Neural cell (in vitro differentiated cells): ENCODE results near the gene KIRREL2. TPM values are rescaled to one million over a fixed set of nuclear protein-coding genes. Genes with fewer than 3 reads are reported as not detected.

Source experiments
- H2AFZ ChIP-seq: fragments of 200-600, 300-800 bp; sonication (generic), shearing (Covaris generic); 2 replicates; pipeline ENCODE4 v1.6.0; 2014; ENCODE audit warnings: low read depth, mild to moderate bottlenecking, antibody characterized with exemption, low read length, moderate library complexity
- H3F3A ChIP-seq: fragments of 200-600 bp; shearing (Covaris generic); 2 replicates; pipeline ENCODE4 v1.6.1; 2016; ENCODE audit warnings: mild to moderate bottlenecking, moderate library complexity, mixed read lengths, antibody characterized with exemption, low read length; ENCODE audit not compliant: insufficient read depth, poor library complexity, severe bottlenecking
- H3K27ac ChIP-seq: fragments of 200-600, 300-800 bp; sonication (generic), shearing (Covaris generic); 2 replicates; pipeline ENCODE4 v1.5.1; 2014; ENCODE audit warnings: mild to moderate bottlenecking, low read length, moderate library complexity
- H3K27me3 ChIP-seq: fragments of 300-800, 200-600 bp; sonication (generic), shearing (Covaris generic); 2 replicates; pipeline ENCODE4 v1.6.0; 2014; ENCODE audit warnings: mild to moderate bottlenecking, low read depth, low read length, moderate library complexity; ENCODE audit not compliant: insufficient read depth
- H3K36me3 ChIP-seq: fragments of 300-800, 200-600 bp; sonication (generic), shearing (Covaris generic); 2 replicates; pipeline ENCODE4 v1.5.1; 2014; ENCODE audit warnings: mild to moderate bottlenecking, antibody characterized with exemption, low read length, moderate library complexity; ENCODE audit not compliant: insufficient read depth
- H3K4me2 ChIP-seq: fragments of 300-800, 200-600 bp; sonication (generic), shearing (Covaris generic); 2 replicates; pipeline ENCODE4 v1.6.0; 2014; ENCODE audit warnings: mild to moderate bottlenecking, low read length
- H3K4me3 ChIP-seq: fragments of 300-800, 200-600 bp; sonication (generic), shearing (Covaris generic); 2 replicates; pipeline ENCODE4 v1.5.1; 2014; ENCODE audit warnings: mild to moderate bottlenecking, low read length, moderate library complexity
- H3K79me2 ChIP-seq: fragments of 200-600 bp; shearing (Covaris generic); replicated peaks from 2 replicates; pipeline ENCODE4 v1.6.0; 2014; ENCODE audit warnings: mild to moderate bottlenecking, low read length, moderate library complexity; ENCODE audit not compliant: insufficient read depth
- H3K9ac ChIP-seq: fragments of 300-800, 200-600 bp; sonication (generic), shearing (Covaris generic); 2 replicates; pipeline ENCODE4 v1.6.1; 2016; ENCODE audit warnings: mild to moderate bottlenecking, low read length, mixed read lengths
- H3K9me2 ChIP-seq: fragments of 200-600 bp; shearing (Covaris generic); 2 replicates; pipeline ENCODE4 v1.6.1; 2016; ENCODE audit warnings: mild to moderate bottlenecking, low read length, mixed read lengths; ENCODE audit not compliant: insufficient read depth
- H3K9me3 ChIP-seq: fragments of 200-600, 300-800 bp; sonication (generic), shearing (Covaris generic); 2 replicates; pipeline ENCODE4 v1.6.1; 2016; ENCODE audit warnings: mild to moderate bottlenecking, mixed run types, low read length, moderate library complexity, mixed read lengths
- H4K20me1 ChIP-seq: fragments of 200-600 bp; shearing (Covaris generic); 2 replicates; pipeline ENCODE4 v1.6.1; 2016; ENCODE audit warnings: mild to moderate bottlenecking, mixed run types; ENCODE audit not compliant: insufficient read depth
- EP300 ChIP-seq: fragments of 450-650 bp; conservative IDR thresholded peaks from 2 replicates; pipeline ENCODE4 v1.6.1; 2014; ENCODE audit warnings: antibody characterized with exemption, mild to moderate bottlenecking, moderate library complexity; ENCODE audit not compliant: poor library complexity, severe bottlenecking
- EZH2 ChIP-seq: fragments of 200-600, 300-800 bp; shearing (Covaris generic), sonication (generic); IDR thresholded peaks from 2 replicates; pipeline ENCODE4 v1.6.1; 2014; ENCODE audit warnings: antibody characterized with exemption, low read length, borderline replicate concordance, mild to moderate bottlenecking; ENCODE audit not compliant: insufficient read depth, poor library complexity, severe bottlenecking
- MXI1 ChIP-seq: fragments of 450-650 bp; conservative IDR thresholded peaks from 2 replicates; pipeline ENCODE4 v1.6.1; 2014; ENCODE audit warnings: antibody characterized with exemption, mild to moderate bottlenecking; ENCODE audit not compliant: poor library complexity, severe bottlenecking
- POLR2AphosphoS5 ChIP-seq: IDR thresholded peaks from 2 replicates; pipeline ENCODE4 v1.6.1; 2012
- RAD21 ChIP-seq: fragments of 450-650 bp; conservative IDR thresholded peaks from 2 replicates; pipeline ENCODE4 v1.6.1; 2014; ENCODE audit warnings: antibody characterized with exemption, mild to moderate bottlenecking, moderate library complexity
- REST ChIP-seq: IDR thresholded peaks from 2 replicates; pipeline ENCODE4 v1.6.1; 2012; ENCODE audit warnings: borderline replicate concordance
- SMC3 ChIP-seq: fragments of 450-650 bp; conservative IDR thresholded peaks from 2 replicates; pipeline ENCODE4 v1.6.1; 2014; ENCODE audit warnings: antibody characterized with exemption, mild to moderate bottlenecking, moderate library complexity; ENCODE audit not compliant: poor library complexity
- TAF1 ChIP-seq: IDR thresholded peaks from 2 replicates; pipeline ENCODE4 v1.6.1; 2012; ENCODE audit warnings: low read depth
- polyA plus RNA-seq: library from polyadenylated mRNA; depleted of rRNA; stranded (reverse); fragments of >200 nt; gene quantifications from 2 replicates; pipeline ENCODE4 v1.2.3, GENCODE V29; 2014
- TF ChIP-seq, protein P1 (sequence below): fragments of 450-650 bp; IDR thresholded peaks from 2 replicates; pipeline ENCODE4 v1.5.1; 2014; ENCODE audit warnings: antibody characterized with exemption, mild to moderate bottlenecking, moderate library complexity; ENCODE audit not compliant: poor library complexity, severe bottlenecking

Gene KIRREL2
- polyA plus RNA-seq, 1 donor from 2014 or later, result 0.79 TPM

- Histone ChIP-seq H4K20me1 (no peaks in the 10 kb centered on the region), H3F3A (no peaks in the 10 kb centered on the region), H3K4me2 (no peak overlapping the region), H3K9me2 (no peaks in the 10 kb centered on the region), H3K36me3 (no peaks in the 10 kb centered on the region), H3K9me3 (no peaks in the 10 kb centered on the region), H3K4me3 (no peak overlapping the region), H3K27me3 (peaks cover 17% of the 10 kb centered on the region), H3K79me2 (no peaks in the 10 kb centered on the region), H2AFZ (no peak overlapping the region), H3K27ac (no peak overlapping the region), H3K9ac (no peak overlapping the region)
- TF ChIP-seq, protein P1, sequence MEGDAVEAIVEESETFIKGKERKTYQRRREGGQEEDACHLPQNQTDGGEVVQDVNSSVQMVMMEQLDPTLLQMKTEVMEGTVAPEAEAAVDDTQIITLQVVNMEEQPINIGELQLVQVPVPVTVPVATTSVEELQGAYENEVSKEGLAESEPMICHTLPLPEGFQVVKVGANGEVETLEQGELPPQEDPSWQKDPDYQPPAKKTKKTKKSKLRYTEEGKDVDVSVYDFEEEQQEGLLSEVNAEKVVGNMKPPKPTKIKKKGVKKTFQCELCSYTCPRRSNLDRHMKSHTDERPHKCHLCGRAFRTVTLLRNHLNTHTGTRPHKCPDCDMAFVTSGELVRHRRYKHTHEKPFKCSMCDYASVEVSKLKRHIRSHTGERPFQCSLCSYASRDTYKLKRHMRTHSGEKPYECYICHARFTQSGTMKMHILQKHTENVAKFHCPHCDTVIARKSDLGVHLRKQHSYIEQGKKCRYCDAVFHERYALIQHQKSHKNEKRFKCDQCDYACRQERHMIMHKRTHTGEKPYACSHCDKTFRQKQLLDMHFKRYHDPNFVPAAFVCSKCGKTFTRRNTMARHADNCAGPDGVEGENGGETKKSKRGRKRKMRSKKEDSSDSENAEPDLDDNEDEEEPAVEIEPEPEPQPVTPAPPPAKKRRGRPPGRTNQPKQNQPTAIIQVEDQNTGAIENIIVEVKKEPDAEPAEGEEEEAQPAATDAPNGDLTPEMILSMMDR, result no peak
- TF ChIP-seq TAF1, result no peak
- no peak for TF ChIP-seq EZH2
- TF ChIP-seq RAD21, result no peak
- no peak for TF ChIP-seq EP300
- TF ChIP-seq POLR2AphosphoS5, result no peak
- no peak for TF ChIP-seq MXI1
- no peak for TF ChIP-seq REST
- no peak for TF ChIP-seq SMC3
These were observed 5.0 kb downstream of the KIRREL2 start for GRCh38 chr19:35861640-35862160.

DNA sequence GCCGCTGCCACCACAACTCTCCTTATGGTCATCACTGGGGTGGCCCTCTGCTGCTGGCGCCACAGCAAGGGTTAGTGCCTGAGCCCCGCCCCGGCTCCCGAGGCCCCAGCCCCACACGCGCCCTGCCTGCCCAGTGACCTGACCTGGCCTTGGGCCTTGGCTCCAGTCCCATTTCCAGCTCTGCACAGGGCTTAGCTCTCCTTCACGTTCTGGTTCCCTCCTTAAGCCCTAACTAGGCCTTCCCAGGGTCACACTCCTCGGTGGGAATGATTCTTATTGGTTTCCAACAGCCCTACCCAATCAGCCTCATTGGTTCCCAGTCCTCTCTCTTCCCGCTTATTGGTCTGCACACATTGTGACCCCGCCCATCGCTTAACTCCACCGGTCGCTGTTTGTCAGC lies 5.8 kb downstream of the KIRREL2 start:
- H3K27me3 ChIP-seq, result peaks cover 14% of the 10 kb centered on the region
- no peak overlapping the region for H3K4me2 ChIP-seq
- H3K9ac ChIP-seq, result no peak overlapping the region
- H3K36me3 ChIP-seq, result no peaks in the 10 kb centered on the region
- TF ChIP-seq MXI1, result no peak
- TF ChIP-seq SMC3, result no peak
- TF ChIP-seq TAF1, result no peak
- TF ChIP-seq POLR2AphosphoS5, result no peak
- no peak for TF ChIP-seq RAD21
- no peak for TF ChIP-seq REST
- TF ChIP-seq, protein P1, result no peak
- TF ChIP-seq EP300, result no peak
- no peak for TF ChIP-seq EZH2
- no peaks in the 10 kb centered on the region for H3K9me3 ChIP-seq
- H4K20me1 ChIP-seq, result no peaks in the 10 kb centered on the region
- H3K27ac ChIP-seq, result no peak overlapping the region
- no peak overlapping the region for H2AFZ ChIP-seq
- H3K4me3 ChIP-seq, result no peak overlapping the region
- H3F3A ChIP-seq, result no peaks in the 10 kb centered on the region
- H3K79me2 ChIP-seq, result no peaks in the 10 kb centered on the region
- no peaks in the 10 kb centered on the region for H3K9me2 ChIP-seq
